Measurements from ENCODE around the gene RPL10A.

Gene RPL10A

DNA sequence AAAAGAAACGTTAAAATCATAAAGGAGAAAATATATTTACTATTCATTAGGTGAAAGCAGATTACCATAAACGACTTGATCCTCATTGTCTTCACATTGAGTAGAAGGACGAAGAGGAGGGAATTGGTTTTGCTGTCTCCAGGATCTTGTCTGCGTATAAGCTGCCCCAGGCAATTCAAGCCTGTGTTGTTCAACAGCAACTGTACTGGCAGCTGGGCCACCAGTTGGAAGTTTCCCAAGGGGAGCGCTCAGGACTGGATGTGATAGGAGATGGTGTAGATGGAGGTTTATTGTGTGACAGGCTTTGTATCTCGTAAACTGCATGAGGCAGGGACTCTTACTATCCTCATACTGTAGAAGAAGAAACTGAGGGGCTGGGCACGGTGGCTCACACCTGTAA is 20.0 kb upstream of the RPL10A start:
- DNase-seq (ENCODE audit: low read depth): no peak

DNA sequence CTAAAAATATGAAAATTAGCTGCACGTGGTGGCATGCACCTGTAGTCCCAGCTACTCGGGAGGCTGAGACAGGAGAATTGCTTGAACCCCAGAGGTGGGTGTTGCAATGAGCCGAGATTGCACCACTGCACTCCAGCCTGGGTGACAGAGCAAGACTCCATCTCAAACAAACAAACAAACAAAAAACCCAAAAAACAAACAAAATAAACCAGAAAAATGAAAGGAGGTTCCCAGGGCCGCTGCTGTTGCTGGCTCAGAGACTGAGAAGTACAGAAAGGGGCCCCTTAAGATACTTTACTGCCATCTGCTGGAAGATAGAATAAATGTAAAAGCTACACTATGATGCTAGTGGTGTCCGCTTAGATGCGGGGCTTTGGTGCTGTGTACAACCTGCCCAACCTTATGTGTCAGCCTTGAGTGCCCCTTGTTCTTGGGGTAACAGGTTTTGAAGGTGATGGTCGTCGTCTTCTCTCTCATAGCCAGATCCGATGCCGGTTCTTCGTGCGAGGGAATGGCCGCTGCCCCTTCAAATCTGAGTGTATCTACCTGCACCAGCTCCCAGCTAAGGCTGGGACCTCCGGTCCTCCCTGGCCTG is 18.8 kb upstream of the RPL10A start:
- DNase-seq (ENCODE audit: low read depth): no peak

DNA sequence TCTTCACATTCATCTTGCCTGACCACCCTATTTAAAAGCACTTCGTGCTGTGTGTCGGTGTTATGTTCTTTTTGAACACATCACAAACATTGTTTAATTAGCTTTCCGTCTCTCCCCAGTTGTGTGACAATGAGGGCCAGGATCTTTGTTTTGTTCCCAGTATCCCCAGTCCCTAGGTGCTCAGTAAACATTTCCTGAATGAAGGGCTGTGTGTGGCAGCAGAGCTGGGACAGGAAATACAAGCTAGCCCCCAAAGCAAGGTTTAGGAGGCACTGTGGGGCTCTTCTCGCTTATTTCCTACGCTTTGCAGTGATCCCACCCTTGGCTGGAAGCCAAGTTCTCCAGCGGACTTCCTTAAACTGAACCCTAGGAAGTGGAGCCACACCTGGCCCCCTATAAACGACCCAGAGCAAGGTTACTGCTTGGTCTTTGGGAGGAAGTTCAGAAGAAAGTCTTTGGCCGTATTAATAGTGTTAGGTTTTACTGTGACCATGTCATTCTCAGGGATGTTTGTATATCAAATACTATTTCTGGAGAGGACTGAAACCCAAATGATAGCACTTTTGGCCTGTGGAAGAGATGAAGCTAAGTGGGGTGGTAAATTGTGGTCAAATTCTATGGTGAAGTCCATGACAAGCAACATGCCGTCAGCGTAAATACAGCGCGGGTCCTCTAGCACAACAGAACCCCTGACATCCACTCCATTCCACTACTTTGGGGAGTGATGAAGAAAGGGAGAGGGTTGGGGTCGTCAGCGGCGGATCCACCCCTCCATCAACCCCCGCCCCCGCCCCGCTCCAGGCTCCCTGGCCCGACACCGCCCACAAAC is 16.6 kb upstream of the RPL10A start:
- no peak for DNase-seq (ENCODE audit: low read depth)

DNA sequence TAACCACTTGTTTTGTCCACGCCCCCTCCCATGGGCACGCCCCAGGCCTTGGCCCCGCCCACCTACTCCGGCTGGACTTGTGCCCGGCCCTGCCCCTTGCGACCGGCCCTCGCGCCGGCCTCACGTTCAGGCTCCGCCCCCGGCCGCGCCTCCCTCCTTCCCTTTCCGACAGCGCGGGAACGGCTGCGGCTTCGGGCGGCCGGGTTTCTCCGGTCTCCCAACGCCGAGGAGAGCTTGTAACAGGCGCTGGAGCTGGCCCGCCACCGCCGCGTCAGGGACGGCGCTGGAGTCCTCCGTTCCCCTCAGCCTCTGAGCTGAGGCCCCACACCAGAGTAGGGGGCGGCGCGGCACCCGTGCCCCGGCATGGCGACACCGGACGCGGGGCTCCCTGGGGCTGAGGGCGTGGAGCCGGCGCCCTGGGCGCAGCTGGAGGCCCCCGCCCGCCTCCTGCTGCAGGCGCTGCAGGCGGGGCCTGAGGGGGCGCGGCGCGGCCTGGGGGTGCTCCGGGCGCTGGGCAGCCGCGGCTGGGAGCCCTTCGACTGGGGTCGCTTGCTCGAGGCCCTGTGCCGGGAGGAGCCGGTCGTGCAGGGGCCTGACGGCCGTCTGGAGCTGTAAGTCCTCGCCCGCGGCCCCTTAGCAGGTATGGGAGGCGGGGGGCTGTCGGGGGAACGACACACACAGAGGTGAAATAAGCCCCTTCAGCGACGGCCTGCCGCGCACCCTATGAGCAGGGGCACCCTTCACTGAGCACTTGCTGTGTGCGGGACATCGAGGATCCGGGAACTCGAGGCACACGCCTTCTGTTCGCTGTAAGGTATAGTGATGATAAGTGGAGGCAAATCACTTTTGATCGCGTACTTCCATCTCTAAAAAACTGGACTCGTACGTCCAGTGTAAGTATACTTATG is 15.8 kb upstream of the RPL10A start, which contains the start of gene FANCE:
Gene FANCE (plus strand): TSS at position 156 of the 908 bp plus-strand sequence. CDS start 208 bp downstream, at position 364.
- peak; percentile 93 for DNase-seq (ENCODE audit: low read depth)

DNA sequence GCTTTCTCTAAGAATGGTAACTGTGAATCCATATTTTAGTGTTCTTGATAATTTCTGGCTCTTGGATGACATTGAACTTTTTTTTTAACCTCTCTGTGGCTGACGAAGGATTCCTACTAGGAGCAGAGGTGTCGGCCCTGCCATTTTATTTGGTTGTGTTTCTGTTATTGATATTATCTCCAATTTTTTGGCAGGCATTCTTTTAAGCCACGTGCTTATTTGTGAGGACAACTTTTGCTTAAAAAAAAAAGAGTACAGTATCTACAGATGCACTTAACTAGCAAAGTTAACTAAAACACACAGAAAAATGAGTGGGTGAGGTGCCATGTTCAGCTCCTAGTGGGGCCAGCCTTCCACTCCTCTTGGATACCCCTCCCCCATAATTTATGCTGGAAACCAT is 15.0 kb upstream of the RPL10A start:
- no peak for DNase-seq (ENCODE audit: low read depth)

DNA sequence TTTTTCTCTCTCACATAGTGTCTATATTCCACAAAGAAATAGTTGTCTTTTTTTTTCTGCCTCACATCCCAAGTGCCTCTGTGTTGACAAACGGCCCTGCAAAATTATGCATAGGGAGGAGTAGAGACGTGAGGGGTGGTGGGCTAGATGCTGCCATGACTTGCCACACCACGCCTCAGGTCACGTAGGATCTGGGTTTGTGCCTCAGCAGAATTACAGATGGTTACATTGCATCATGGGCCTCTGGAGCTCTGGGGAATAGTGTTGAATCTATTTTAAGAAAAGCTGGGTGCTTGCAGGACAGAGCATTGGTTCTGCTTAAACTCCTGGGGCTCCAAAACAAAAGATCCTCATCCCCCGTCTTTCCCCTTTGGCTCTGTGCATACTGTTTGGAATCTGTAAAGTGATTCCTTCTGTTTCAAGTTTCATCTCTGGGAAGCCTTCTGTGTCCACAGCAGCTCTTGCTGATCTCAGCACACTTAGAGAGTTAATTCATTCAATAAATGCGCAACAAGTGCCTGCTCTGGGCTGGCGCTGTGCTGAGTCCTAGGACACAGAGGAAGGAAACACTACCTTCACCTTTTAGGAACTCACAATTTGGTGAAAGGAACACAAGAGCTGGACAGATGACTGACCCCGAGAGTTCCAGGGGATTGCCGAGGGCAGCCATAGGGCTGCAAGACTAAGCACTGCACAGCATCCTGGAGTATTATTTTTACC is 13.7 kb upstream of the RPL10A start:
- DNase-seq (ENCODE audit: low read depth): no peak

DNA sequence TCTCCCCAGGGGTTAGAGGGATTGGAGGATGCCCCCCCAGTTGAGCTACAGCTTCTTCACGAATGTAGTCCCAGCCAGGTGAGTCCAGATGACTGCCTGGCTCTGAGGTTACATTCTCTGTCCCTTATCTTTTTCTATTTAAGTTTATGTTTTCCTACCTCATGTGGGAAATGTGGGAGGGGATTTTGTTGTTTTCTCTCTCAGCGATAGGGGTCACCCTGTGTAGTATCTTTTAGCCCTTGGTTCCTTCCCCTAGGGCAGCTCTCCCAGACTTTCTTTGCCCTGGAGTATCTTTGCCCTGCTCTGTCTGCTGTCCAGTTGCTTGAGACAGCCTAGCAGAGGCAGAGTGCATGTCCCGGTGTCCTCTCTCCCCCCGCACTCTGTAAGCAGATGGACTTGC is 10.3 kb upstream of the RPL10A start:
- DNase-seq (ENCODE audit: low read depth): no peak

DNA sequence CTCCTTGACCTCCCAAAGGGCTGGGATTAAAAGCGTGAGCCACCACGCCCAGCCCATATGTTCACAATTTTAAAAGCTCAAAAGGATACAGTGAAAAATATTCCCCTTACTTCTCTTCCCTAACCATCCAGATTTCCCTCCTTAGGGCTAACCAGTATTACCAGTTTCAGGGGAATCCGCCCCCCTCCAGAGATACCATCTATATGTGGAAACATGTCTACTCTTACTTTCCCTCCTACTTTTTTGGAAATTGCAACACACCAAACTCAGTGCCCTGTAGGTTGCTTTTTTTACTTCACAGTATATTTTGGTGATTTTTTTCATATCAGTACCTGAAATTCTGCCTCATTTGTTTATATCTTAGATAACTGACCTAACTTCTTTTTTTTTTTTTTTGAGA is 6.9 kb upstream of the RPL10A start:
- DNase-seq (ENCODE audit: low read depth): no peak

DNA sequence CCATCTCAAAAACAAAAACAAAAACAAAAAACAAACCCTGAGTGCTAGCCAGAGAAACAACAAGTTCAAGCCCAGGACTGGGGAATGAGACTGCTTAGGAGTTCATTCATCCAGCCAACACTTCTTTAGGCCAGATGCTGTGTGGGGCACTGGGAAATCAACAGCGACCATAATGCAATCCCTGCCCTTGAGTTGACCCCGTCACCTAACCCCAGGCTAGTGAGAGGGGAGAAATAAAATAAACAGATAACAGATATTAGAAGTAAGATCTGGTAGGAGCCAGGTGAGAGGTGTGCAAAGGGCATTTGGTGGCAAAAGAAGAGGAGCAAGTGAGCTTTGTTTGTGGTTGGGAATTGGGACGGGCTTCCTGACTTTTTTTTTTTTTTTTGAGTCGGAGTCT is 4.9 kb upstream of the RPL10A start:
- DNase-seq (ENCODE audit: low read depth): no peak

DNA sequence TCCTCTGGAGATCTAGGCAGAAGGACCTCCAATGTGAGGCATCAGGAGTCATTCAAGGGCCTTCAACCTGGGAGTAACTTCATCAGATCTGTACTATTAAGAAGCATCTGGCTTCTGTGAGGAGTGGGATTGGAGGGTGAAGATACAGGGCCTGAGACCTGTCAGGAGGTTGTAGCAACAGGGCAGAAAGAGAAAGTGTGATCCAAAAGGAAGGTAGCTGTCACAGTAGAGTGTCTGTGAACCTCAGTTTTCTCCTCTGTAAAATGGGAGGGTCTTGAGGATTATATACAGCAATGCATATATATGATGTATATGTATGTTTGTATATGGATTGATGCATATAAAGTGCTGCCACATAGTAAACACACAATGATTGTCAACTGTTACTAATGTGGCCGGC is 2.6 kb upstream of the RPL10A start:
- DNase-seq (ENCODE audit: low read depth): no peak

DNA sequence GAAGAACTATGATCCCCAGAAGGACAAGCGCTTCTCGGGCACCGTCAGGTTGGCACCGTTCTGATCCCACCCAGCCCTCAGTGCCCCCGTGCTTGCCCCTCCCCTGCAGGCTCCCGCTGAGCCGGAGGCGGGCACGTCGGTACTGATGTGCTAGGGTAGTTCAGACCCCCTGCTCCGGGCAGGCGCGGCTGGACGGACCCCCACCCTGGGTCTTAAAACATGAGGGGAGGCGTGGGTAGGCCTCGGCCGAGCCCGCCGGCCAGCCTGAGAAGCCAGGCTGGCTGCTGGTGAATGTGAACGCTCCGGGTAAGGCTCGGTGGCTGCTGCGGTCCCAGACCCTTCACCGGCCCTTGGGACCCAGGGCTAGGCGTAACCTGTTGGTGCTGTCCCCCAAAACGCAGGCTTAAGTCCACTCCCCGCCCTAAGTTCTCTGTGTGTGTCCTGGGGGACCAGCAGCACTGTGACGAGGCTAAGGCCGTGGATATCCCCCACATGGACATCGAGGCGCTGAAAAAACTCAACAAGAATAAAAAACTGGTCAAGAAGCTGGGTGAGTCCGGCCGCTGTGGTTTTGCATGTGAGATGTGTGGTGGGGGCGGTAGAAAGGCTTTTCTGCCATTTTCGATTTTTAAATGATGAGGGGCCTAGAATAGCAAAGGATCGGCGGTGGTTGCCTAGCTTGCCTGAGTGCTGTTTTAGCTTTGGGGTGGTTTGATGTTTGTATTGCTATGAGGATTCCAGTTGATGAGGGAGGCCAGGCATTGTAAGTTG is 964 bp downstream of the RPL10A start:
- DNase-seq (ENCODE audit: low read depth): no peak

DNA sequence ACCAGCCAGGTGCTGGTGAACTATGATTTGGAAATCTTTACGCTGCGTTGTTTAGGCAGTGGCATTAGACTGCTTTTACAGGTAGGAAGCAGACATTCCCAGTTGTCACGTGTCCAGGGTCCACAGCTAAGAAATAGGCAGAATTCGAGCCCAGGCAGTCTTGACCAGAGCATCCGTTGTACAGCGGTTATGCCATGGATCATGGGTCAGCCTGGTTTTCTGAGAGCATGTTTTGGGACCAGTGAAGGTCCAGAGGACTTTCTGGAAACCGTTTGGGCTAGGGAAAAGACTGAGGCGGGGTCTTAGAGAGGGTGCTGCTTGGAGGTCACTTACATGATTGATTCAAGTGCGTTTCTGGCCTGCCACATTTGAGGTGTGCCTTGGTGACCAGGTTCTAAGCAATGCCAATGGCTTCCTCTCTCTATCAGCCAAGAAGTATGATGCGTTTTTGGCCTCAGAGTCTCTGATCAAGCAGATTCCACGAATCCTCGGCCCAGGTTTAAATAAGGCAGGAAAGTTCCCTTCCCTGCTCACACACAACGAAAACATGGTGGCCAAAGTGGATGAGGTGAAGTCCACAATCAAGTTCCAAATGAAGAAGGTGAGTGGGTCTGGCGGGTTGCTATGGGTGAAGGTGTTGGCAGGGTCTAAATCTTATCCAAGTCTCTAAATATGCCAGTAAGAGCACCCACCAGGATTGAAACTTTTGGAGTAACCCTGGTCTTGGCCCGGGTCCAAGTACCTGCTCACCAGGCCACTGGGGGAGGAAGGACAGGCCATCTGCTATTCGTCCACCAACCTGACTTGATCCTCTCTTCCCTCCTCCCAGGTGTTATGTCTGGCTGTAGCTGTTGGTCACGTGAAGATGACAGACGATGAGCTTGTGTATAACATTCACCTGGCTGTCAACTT is 1.8 kb downstream of the RPL10A start:
- DNase-seq (ENCODE audit: low read depth): no peak

DNA sequence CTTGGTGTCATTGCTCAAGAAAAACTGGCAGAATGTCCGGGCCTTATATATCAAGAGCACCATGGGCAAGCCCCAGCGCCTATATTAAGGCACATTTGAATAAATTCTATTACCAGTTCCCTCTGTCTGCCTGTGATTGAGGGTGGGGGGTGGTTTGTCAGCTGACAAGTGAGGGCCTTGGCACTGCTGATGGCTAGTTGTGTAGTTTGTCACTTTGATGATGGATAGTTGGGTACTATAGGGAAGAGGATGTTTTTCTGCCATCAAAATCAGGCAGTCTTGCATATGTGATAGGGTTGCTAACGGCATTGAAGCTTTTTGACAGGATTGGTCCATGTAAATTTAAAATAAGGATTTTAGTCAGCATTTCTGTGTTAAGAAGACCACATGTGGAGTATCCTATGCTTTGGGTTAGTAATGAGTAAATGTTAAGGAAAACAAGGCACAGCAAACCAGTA is 2.5 kb downstream of the RPL10A start:
- no peak for DNase-seq (ENCODE audit: low read depth)

DNA sequence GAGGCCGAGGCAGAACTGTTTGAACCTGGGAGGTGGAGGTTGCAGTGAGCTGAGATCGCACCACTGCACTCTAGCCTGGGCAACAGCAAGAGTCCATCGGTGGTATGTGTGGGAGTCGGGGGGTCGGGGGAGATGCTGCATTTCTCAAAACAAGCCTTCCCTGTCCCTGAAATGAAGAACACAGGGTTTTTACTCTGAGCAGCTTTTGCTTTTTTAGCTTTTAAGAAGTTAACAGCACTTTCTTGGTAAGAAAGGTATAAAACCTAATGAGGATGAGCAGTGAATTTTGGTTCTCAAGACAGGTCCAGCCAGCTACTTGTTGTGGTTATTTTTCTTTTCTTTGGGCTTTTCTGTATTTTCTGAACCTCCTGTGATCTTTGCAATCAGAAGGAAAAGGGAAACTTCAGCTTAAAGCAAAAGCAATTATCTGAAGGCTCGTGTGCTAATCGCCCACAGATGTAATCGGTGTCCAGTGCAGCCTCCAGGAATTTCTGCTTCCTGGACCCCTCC is 3.7 kb downstream of the RPL10A start:
- DNase-seq (ENCODE audit: low read depth): no peak

DNA sequence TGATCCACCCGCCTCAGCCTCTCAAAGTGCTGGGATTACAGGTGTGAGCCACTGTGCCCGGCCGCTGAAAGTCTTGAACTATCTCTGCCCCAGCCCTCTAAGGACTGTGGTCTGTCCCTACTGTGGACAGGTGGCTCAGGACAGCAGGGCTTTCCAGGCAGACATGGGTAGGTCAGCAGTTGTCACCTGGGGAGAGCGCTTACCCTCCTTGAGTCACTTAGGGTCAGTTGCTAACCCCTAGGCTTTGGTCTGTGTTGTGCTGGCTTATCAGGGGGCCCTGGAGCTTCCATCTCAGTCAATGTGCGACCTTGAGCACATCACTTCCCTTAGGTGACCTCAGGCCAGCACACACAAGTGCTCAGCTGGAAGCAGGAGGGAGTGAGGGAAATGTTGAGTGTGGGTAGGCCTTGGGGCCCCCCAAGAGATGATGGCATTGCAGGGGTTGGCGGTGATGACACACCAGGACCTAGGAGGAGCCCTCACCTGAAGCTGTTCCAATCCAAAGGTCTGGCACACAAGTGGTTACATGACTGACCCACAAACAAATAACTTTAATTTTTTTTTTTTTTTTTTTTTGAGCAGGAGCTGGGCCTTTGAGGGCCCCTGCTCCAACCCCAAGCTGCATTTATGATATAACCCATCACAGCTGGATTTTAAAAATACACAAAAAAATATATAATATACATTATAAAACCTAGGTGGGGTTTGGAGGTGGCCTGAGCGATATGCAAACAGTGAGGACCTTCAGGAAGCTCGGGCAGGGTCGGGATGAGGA is 5.1 kb downstream of the RPL10A start:
- no peak for DNase-seq (ENCODE audit: low read depth)

DNA sequence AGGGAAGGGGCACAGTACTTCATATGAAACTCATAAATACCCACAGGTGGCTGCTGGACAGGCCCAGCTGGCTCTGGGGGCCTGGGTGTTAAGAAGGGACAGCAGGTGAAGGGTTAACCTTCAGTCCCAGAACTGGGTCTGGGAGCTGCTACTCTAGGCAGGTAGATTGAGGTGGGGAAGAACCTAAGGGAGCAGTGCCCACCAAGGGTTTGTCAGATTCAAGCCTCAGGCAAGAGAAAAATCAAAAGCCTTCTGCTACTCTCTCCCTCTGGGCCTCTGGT is 5.6 kb downstream of the RPL10A start:
- DNase-seq (ENCODE audit: low read depth): no peak

DNA sequence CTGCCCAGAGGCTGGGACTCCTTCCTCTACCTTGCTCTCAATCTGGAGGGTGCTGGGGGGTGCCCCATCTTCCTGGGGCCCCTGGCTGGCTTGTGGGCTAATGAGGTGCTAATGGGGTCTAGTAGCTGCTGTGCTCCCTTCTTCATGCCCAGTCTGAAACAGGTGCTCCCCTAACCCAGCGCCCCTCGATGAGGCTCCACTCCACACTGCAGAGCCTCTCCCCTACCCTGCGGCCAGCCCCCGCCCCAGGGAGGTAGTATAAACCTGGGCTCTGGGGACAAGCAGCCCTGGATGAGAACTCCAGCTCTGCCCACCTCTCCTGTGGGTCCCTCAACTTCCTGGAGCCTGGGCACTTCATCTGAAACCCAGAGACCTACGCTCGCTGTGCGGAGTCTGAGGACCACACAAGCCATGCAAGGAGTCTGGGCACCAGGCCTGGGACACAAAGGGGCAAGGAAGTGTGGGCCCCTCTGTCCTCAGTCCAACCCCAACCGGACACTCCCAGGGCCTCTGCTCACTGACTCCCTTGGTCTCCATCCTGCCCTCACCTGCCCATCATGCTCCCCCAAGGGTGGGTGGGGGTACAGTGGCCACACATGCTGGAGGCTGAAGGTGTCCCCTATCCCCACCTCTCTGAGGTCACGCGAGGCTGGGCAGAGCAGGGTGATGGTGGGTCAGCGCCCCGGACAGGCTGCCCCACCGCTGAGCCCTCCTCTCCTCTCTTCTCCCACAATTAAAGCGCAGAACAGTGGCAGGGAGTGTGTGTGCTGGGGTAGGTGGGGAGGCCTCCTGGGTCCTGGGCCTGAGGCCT is 6.1 kb downstream of the RPL10A start:
- no peak for DNase-seq (ENCODE audit: low read depth)

DNA sequence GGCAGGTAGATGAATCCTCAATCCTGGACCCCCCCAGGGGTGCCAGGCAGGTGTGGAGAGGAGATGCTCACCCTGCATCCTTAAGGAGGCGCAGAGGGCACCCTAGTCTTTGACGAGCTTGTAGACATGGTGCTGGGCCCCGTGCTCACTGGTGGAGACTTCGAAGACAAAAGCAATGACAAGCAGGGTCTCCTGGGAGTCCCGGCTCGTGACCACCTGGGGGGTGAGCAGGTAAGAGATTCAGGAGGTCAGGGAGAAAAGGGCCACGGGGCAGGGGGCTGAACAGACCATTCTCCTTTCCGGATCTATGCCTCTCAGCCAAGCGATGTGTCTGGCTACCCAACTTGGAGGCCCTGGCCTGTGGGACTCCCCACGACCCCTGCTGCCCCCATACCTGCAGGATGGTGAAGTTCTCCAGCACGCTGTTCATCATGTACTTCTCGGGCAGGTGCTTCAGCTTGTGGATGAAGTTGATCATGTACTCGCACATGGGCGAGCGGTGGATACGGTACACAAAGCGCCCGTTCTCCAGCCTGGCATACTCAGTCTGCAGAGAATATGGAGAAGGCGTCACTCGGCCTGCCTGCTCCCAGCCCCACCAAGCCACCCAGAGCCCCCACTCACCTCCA is 6.9 kb downstream of the RPL10A start:
- DNase-seq (ENCODE audit: low read depth): no peak

Data from stimulated activated CD8-positive, alpha-beta memory T cell treated with anti-CD3 and anti-CD28 coated beads, Interleukin-4, amount 100 ng/mL, for 24 hours (primary cell).